ENCODE data around the gene DUSP28.

The DUSP28 gene

DNA sequence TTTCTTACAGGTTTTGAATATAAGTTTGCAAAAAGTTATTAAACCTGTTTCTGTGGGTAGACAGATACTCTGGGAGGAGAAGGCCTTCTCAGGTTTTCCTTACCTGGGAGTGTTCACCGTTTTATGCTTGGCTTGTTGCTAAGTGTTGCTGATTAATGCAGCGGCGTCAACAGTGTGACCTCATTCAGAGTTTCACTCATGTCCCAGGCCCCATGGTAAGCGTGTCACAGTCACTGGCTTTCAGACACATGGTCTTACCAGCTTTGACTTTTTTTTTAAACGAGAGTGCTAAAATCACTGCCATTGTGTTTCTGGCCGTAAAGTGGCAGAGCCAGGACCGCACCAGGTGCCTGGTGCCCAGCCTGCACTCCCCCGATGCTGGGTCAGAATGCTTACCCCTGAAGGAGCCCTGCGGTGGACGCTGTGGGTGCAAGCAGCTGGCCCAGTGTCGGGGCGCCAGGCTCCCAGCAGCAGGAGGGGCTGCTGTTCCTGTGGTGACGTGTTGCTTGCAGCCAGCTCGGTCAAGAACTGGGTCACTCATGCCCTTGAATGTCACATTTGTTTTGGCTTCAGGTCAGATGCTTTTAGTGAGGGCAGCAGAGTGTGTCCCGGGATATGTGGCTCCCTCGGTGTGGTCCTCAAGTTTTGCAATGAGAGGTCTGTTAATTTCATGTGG is 29.8 kb downstream of the DUSP28 start:
- POLR2A ChIA-PET (ENCODE audit: low non-redundant PET), result no interaction called here
- no peak overlapping the region for H3K27ac ChIP-seq
- CTCF ChIA-PET, result interaction anchor here (0.6 kb wide), 2 partner anchors 26 to 477 kb away, joined by 3 to 4 read pairs; no protein-coding TSS in a partner anchor
- TF ChIP-seq, protein P1, sequence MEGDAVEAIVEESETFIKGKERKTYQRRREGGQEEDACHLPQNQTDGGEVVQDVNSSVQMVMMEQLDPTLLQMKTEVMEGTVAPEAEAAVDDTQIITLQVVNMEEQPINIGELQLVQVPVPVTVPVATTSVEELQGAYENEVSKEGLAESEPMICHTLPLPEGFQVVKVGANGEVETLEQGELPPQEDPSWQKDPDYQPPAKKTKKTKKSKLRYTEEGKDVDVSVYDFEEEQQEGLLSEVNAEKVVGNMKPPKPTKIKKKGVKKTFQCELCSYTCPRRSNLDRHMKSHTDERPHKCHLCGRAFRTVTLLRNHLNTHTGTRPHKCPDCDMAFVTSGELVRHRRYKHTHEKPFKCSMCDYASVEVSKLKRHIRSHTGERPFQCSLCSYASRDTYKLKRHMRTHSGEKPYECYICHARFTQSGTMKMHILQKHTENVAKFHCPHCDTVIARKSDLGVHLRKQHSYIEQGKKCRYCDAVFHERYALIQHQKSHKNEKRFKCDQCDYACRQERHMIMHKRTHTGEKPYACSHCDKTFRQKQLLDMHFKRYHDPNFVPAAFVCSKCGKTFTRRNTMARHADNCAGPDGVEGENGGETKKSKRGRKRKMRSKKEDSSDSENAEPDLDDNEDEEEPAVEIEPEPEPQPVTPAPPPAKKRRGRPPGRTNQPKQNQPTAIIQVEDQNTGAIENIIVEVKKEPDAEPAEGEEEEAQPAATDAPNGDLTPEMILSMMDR (conservative IDR thresholded peaks at IDR 0.05; ENCODE audit: low read depth), result no peak
- DNase-seq (ENCODE audit: low spot score), result no peak

DNA sequence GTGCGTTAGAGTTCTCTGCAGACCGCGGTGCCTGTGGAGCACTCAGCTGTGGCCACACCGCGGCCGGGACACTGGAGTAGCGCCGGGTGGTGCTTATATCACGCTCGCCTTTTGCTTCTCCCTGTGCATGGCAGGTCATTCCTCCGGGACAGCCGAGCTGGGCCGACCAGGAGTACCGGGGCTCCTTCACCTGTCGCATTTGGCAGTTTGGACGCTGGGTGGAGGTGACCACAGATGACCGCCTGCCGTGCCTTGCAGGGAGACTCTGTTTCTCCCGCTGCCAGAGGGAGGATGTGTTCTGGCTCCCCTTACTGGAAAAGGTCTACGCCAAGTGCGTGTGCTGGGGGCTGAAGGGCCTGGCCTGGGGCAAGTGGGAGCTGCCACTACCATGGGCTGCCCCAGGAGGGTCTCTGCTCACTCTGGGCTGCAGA is 30.5 kb downstream of the DUSP28 start:
- ChIA-PET POLR2A (ENCODE audit: low non-redundant PET) (no interaction called here), CTCF (no interaction called here)
- no peak for DNase-seq (ENCODE audit: low spot score)
- TF ChIP-seq, protein P1 (conservative IDR thresholded peaks at IDR 0.05; ENCODE audit: low read depth), result no peak
- no peak overlapping the region for H3K27ac ChIP-seq

DNA sequence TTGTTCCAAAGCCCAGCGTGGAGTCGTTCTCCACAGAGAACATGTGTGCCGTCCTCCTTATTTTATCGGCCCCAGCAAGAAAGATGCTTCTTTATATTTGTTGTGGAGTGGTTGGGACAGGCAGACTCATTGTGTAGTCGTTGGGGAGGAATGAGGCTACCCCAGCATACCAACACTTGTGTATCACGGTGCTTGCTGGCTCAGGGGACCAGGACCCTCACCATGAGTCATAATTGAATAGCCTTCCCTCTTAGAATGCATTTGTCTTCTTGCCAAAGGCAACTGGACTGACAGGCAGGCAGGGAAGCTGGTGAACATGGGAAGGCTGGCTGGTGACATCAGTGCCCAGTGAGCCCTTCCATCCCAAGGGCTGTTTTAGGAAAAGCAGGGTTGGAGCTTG is 31.1 kb downstream of the DUSP28 start:
- H3K27ac ChIP-seq, result no peak overlapping the region
- TF ChIP-seq, protein P1 (conservative IDR thresholded peaks at IDR 0.05; ENCODE audit: low read depth), result no peak
- POLR2A ChIA-PET (ENCODE audit: low non-redundant PET), result no interaction called here
- CTCF ChIA-PET, result no interaction called here
- no peak for DNase-seq (ENCODE audit: low spot score)

DNA sequence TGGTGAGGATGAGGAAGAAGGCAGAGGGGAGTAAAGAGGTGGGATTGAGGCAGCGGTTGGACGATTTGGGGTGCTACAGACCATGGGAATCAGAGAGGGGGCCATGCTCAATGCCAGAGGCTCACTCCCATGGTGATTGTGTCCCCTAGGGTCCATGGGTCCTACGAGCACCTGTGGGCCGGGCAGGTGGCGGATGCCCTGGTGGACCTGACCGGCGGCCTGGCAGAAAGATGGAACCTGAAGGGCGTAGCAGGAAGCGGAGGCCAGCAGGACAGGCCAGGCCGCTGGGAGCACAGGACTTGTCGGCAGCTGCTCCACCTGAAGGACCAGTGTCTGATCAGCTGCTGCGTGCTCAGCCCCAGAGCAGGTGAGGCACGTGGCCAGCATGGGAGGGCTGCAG is 31.6 kb downstream of the DUSP28 start:
- ChIA-PET CTCF (no interaction called here), POLR2A (ENCODE audit: low non-redundant PET) (no interaction called here)
- DNase-seq (ENCODE audit: low spot score), result no peak

DNA sequence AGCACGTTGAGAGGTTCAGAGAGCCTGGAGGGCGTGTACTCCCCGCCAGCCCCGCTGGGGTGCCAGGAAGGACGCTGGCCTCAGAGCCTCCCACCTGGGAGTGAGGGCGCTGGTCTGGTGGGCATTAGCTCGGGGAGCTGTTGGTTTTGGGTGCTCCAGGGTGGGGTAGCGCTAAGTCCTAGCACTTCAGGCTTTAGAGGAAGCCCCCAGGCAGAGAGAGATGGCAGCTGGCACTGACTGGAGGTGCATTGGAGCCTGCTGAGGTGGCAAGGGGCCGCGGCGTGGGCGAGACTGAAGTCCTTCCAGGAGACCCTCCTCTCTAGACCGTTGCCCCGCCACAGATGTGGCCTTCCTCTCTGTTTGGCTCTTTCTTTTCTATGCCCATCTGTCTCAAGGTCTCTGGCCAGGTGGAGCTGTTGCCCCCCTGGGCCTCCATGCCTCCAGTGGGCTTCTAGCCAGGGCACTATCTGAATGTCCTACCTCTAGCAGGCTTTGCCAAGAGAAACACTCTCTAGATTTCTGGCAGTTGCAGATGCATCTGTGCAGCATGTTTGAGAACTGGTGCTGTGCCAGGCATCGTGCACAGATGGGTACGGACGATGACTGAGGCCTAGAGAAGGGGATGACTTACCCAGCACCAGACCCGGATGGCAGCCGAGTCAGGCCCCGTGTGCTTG is 33.0 kb downstream of the DUSP28 start:
- CTCF ChIA-PET, result no interaction called here

More for the DNA sequence above, 31.6 kb downstream of the DUSP28 start:
- TF ChIP-seq, protein P1 (conservative IDR thresholded peaks at IDR 0.05; ENCODE audit: low read depth), result no peak
- H3K27ac ChIP-seq, result no peak overlapping the region

DNA sequence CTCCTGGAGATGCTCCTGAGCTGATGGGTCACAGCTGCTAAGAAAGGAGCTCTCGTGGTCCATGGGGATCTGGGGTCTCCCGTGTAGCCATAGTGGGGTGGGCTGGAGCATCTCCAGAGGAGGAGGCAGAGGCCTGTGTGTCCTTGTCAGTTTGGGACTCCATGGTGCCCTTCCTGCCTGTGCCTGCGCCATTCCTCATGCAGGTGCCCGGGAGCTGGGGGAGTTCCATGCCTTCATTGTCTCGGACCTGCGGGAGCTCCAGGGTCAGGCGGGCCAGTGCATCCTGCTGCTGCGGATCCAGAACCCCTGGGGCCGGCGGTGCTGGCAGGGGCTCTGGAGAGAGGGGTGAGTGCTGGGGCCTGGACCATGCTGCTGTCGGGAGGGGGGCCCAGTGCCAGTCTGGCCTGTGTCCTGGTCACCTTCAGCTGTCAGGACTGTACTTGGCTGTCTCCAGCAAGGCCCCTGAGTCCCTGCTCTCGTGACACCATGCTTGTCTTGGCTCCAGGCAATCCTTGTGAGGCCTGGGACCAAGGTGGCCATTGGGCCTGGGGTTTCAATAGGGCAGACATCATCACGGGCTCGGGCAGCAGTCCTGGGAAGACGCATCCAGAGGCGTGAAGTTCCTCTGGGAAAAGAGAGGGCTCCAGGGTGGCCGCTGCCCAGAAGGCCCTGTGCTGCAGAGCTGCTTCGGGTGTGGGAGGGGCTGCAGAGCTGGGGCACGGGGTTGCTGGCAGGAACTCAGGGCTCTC is 33.7 kb downstream of the DUSP28 start:
- POLR2A ChIA-PET (ENCODE audit: low non-redundant PET), result no interaction called here
- H3K27ac ChIP-seq, result no peak overlapping the region
- DNase-seq (ENCODE audit: low spot score), result no peak
- TF ChIP-seq, protein P1 (conservative IDR thresholded peaks at IDR 0.05; ENCODE audit: low read depth), result no peak
- CTCF ChIA-PET, result interaction anchor here (0.6 kb wide), 1 partner anchor 1066 kb away, joined by 3 read pairs; no protein-coding TSS in a partner anchor

More for the DNA sequence above, 33.0 kb downstream of the DUSP28 start:
- POLR2A ChIA-PET (ENCODE audit: low non-redundant PET), result no interaction called here
- DNase-seq (ENCODE audit: low spot score), result no peak
- TF ChIP-seq, protein P1 (conservative IDR thresholded peaks at IDR 0.05; ENCODE audit: low read depth), result no peak
- H3K27ac ChIP-seq, result no peak overlapping the region
